Astrocyte (in vitro differentiated cells and primary cell): ENCODE measurements around the gene HNRNPK. TPM values are rescaled to one million over a fixed set of nuclear protein-coding genes. Genes with fewer than 3 reads are reported as not detected.

Source experiments
- DNase-seq: peaks from one replicate; pipeline ENCODE4 v3.0.0-alpha.2; 2010; ENCODE audit warnings: low read depth
- FAIRE-seq: peaks from 2 replicates; lab custom pipeline; 2011; peaks lifted over from hg19 to GRCh38; lab: Jason Lieb, UNC
- H2AFZ ChIP-seq: 2 replicates; pipeline ENCODE4 v1.6.0; 2012; ENCODE audit warnings: low read depth, low read length, inconsistent platforms
- H3K27ac ChIP-seq: 2 replicates; pipeline ENCODE4 v1.5.1; 2011; ENCODE audit warnings: low read depth, low read length, inconsistent platforms
- H3K27me3 ChIP-seq: 2 replicates; pipeline ENCODE4 v1.6.0; 2011; ENCODE audit warnings: low read length, inconsistent platforms; ENCODE audit not compliant: insufficient read depth
- H3K36me3 ChIP-seq: 2 replicates; pipeline ENCODE4 v1.5.1; 2011; ENCODE audit warnings: low read length, inconsistent platforms; ENCODE audit not compliant: insufficient read depth
- H3K4me1 ChIP-seq: 2 replicates; pipeline ENCODE4 v1.5.1; 2011; ENCODE audit warnings: low read length, inconsistent platforms; ENCODE audit not compliant: insufficient read depth
- H3K4me2 ChIP-seq: 2 replicates; pipeline ENCODE4 v1.6.0; 2012; ENCODE audit warnings: low read length, inconsistent platforms
- H3K4me3 ChIP-seq: 2 replicates; pipeline ENCODE4 v1.5.1; 2011; ENCODE audit warnings: low read depth, mild to moderate bottlenecking, low read length, inconsistent platforms; ENCODE audit not compliant: insufficient read depth
- H3K79me2 ChIP-seq: 2 replicates; pipeline ENCODE4 v1.6.0; 2012; ENCODE audit warnings: mild to moderate bottlenecking, low read length, inconsistent platforms; ENCODE audit not compliant: insufficient read depth
- H3K9ac ChIP-seq: 2 replicates; pipeline ENCODE4 v1.6.0; 2012; ENCODE audit warnings: mild to moderate bottlenecking, low read length, inconsistent platforms
- H3K9me3 ChIP-seq: 2 replicates; pipeline ENCODE4 v1.5.1; 2012; ENCODE audit warnings: low read depth, mild to moderate bottlenecking, low read length, inconsistent platforms; ENCODE audit not compliant: insufficient read depth
- H4K20me1 ChIP-seq: 2 replicates; pipeline ENCODE4 v1.6.0; 2012; ENCODE audit warnings: low read length, inconsistent platforms; ENCODE audit not compliant: insufficient read depth
- H3K27ac Mint-ChIP-seq: one replicate; pipeline ENCODE4 v1.8.0; 2021; ENCODE audit warnings: mild to moderate bottlenecking, mixed read lengths; ENCODE audit not compliant: unreplicated experiment
- H3K27me3 Mint-ChIP-seq: one replicate; pipeline ENCODE4 v1.8.0; 2021; ENCODE audit warnings: low read depth, mixed read lengths; ENCODE audit not compliant: unreplicated experiment
- H3K36me3 Mint-ChIP-seq: one replicate; pipeline ENCODE4 v1.8.0; 2021; ENCODE audit warnings: low read depth, mixed read lengths; ENCODE audit not compliant: unreplicated experiment
- H3K4me1 Mint-ChIP-seq: one replicate; pipeline ENCODE4 v1.8.0; 2021; ENCODE audit warnings: low read depth, mixed read lengths; ENCODE audit not compliant: unreplicated experiment
- H3K4me3 Mint-ChIP-seq: one replicate; pipeline ENCODE4 v1.8.0; 2021; ENCODE audit warnings: mild to moderate bottlenecking, moderate library complexity, mixed read lengths; ENCODE audit not compliant: unreplicated experiment
- H3K9me3 Mint-ChIP-seq: one replicate; pipeline ENCODE4 v1.8.0; 2021; ENCODE audit warnings: mild to moderate bottlenecking, mixed read lengths; ENCODE audit not compliant: unreplicated experiment
- CTCF ChIP-seq: IDR thresholded peaks from 2 replicates; pipeline ENCODE4 v1.5.1; 2011; ENCODE audit warnings: low read depth, mild to moderate bottlenecking, inconsistent platforms, low read length, moderate library complexity; ENCODE audit not compliant: insufficient read depth
- EZH2 ChIP-seq: IDR thresholded peaks from 2 replicates; pipeline ENCODE4 v1.6.1; 2012; ENCODE audit warnings: mild to moderate bottlenecking, low read length, inconsistent platforms; ENCODE audit not compliant: insufficient read depth
- total RNA-seq: library from RNA; stranded (reverse); gene quantifications from 2 replicates; pipeline ENCODE4 v1.2.1, GENCODE V29; 2021

HNRNPK gene
- total RNA-seq, 1 donor from 2014 or later: 511 TPM

- no peaks in the 10 kb centered on the region for H4K20me1 ChIP-seq
- no peak overlapping the region for H2AFZ ChIP-seq
- H3K4me3 Mint-ChIP-seq: no peak overlapping the region
- H3K4me1 ChIP-seq: peaks cover 16% of the 10 kb centered on the region
- H3K36me3 Mint-ChIP-seq: peaks cover 2% of the 10 kb centered on the region
- H3K27me3 ChIP-seq: no peaks in the 10 kb centered on the region
- peak; percentile 80 for DNase-seq
- peak overlapping the region; percentile 42 for H3K27ac Mint-ChIP-seq
- H3K4me1 Mint-ChIP-seq: peaks cover 1% of the 10 kb centered on the region
- no peak overlapping the region for H3K4me3 ChIP-seq
- no peak for TF ChIP-seq CTCF
- TF ChIP-seq EZH2: no peak
- H3K36me3 ChIP-seq: no peaks in the 10 kb centered on the region
- H3K4me2 ChIP-seq: no peak overlapping the region
- peaks cover 2% of the 10 kb centered on the region for H3K27me3 Mint-ChIP-seq
- H3K79me2 ChIP-seq: no peaks in the 10 kb centered on the region
- H3K27ac ChIP-seq: no peak overlapping the region
- no peak for FAIRE-seq
- H3K9me3 Mint-ChIP-seq: peaks cover 2% of the 10 kb centered on the region
- no peak overlapping the region for H3K9ac ChIP-seq
- no peaks in the 10 kb centered on the region for H3K9me3 ChIP-seq
Measured at GRCh38 chr9:83959061-83959460, 21.0 kb downstream of the HNRNPK start.

- H3K9me3 ChIP-seq: no peaks in the 10 kb centered on the region
- H3K4me1 ChIP-seq: peaks cover 16% of the 10 kb centered on the region
- no peak overlapping the region for H3K27ac ChIP-seq
- Mint-ChIP-seq H3K27me3 (peaks cover 2% of the 10 kb centered on the region), H3K36me3 (peaks cover 2% of the 10 kb centered on the region), H3K4me1 (peaks cover 1% of the 10 kb centered on the region), H3K4me3 (peak overlapping the region; percentile 69), H3K9me3 (peaks cover 2% of the 10 kb centered on the region), H3K27ac (no peak overlapping the region)
- H3K9ac ChIP-seq: peak overlapping the region; percentile 83
- H3K4me2 ChIP-seq: peak overlapping the region; percentile 92
- no peaks in the 10 kb centered on the region for H3K79me2 ChIP-seq
- no peak for TF ChIP-seq EZH2
- peak overlapping the region; percentile 75 for H3K4me3 ChIP-seq
- peak overlapping the region; percentile 97 for H2AFZ ChIP-seq
- DNase-seq (no peak), FAIRE-seq (no peak)
- no peaks in the 10 kb centered on the region for H3K27me3 ChIP-seq
- no peaks in the 10 kb centered on the region for H4K20me1 ChIP-seq
- H3K36me3 ChIP-seq: no peaks in the 10 kb centered on the region
Measured at GRCh38 chr9:83957248-83957513, 22.8 kb downstream of the HNRNPK start.

- H3K4me3 Mint-ChIP-seq: peak overlapping the region; percentile 77
Measured at GRCh38 chr9:83956436-83957247, 23.4 kb downstream of the HNRNPK start.

More at GRCh38 chr9:83956436-83957247, 23.4 kb downstream of the HNRNPK start:
- no peaks in the 10 kb centered on the region for H3K9me3 ChIP-seq
- peak overlapping the region; percentile 64 for H3K27ac ChIP-seq
- no peaks in the 10 kb centered on the region for H3K36me3 ChIP-seq
- H2AFZ ChIP-seq: peak overlapping the region; percentile 97
- H3K79me2 ChIP-seq: no peaks in the 10 kb centered on the region
- H3K4me2 ChIP-seq: peak overlapping the region; percentile 92
- no peaks in the 10 kb centered on the region for H3K27me3 ChIP-seq
- Mint-ChIP-seq H3K9me3 (peaks cover 2% of the 10 kb centered on the region), H3K27me3 (peaks cover 2% of the 10 kb centered on the region), H3K36me3 (peaks cover 2% of the 10 kb centered on the region), H3K4me1 (peaks cover 1% of the 10 kb centered on the region), H3K27ac (no peak overlapping the region)
- FAIRE-seq (no peak), DNase-seq (peak; percentile 38)
- H3K4me3 ChIP-seq: peak overlapping the region; percentile 75
- peaks cover 16% of the 10 kb centered on the region for H3K4me1 ChIP-seq
- no peaks in the 10 kb centered on the region for H4K20me1 ChIP-seq
- H3K9ac ChIP-seq: peak overlapping the region; percentile 83
- TF ChIP-seq EZH2: no peak
- no peak for TF ChIP-seq CTCF
